CD8-positive, alpha-beta memory T cell (primary cell): Measurements from ENCODE around the gene PPP2R2B. TPM values are rescaled to one million over a fixed set of nuclear protein-coding genes. Genes with fewer than 3 reads are reported as not detected.

Source experiments
- CTCF ChIA-PET: fragments of 350-600 bp; sonication (Branson Sonifier 250); formaldehyde crosslinking; loops from one replicate; lab custom pipeline; 2021; ENCODE audit warnings: antibody characterized with exemption; lab: Charles Lee
- POLR2A ChIA-PET: fragments of 350-600 bp; sonication (Branson Sonifier 250); formaldehyde crosslinking; loops from one replicate; lab custom pipeline; 2021; ENCODE audit warnings: antibody characterized with exemption; lab: Charles Lee
- DNase-seq, 5 donors: peaks; one replicate each; pipeline versions ENCODE4 v3.0.0 to v3.0.0-alpha.2; 2020 to 2022; ENCODE audit warnings: mixed read lengths in 1 of 5
- H3K27ac ChIP-seq: one replicate; pipeline ENCODE4 v1.7.0; 2013; ENCODE audit warnings: low read depth, mild to moderate bottlenecking, low read length, moderate library complexity
- H3K27me3 ChIP-seq: 2 replicates; pipeline ENCODE4 v1.7.0; 2013; ENCODE audit warnings: low read length, mild to moderate bottlenecking; ENCODE audit not compliant: insufficient read depth, poor library complexity, severe bottlenecking
- H3K36me3 ChIP-seq: 2 replicates; pipeline ENCODE4 v1.7.0; 2013; ENCODE audit warnings: mild to moderate bottlenecking, low read length, moderate library complexity; ENCODE audit not compliant: insufficient read depth
- H3K4me1 ChIP-seq: 2 replicates; pipeline ENCODE4 v1.7.0; 2013; ENCODE audit warnings: mild to moderate bottlenecking, low read length, moderate library complexity; ENCODE audit not compliant: insufficient read depth
- H3K4me3 ChIP-seq: 2 replicates; pipeline ENCODE4 v1.7.0; 2013; ENCODE audit warnings: mild to moderate bottlenecking, low read length
- H3K9me3 ChIP-seq: 2 replicates; pipeline ENCODE4 v1.7.0; 2013; ENCODE audit warnings: mild to moderate bottlenecking, low read length
- H3K27ac Mint-ChIP-seq, 8 donors: one replicate each; pipeline ENCODE4 v1.8.0; 2020 to 2021; ENCODE audit warnings: mixed read lengths in 8 of 8, mild to moderate bottlenecking in 6 of 8, inconsistent platforms in 3 of 8, moderate library complexity in 3 of 8
- H3K27me3 Mint-ChIP-seq, 2 donors: one replicate each; pipeline ENCODE4 v1.8.0; 2020 to 2021; ENCODE audit warnings: mixed read lengths in 2 of 2, mild to moderate bottlenecking in 1 of 2, moderate library complexity in 1 of 2
- H3K36me3 Mint-ChIP-seq, 3 donors: one replicate each; pipeline ENCODE4 v1.8.0; 2020 to 2021; ENCODE audit warnings: mixed read lengths in 3 of 3, inconsistent platforms in 1 of 3, mild to moderate bottlenecking in 1 of 3
- H3K4me1 Mint-ChIP-seq, 3 donors: one replicate each; pipeline ENCODE4 v1.8.0; 2020 to 2021; ENCODE audit warnings: mixed read lengths in 3 of 3, inconsistent platforms in 1 of 3, mild to moderate bottlenecking in 1 of 3
- H3K4me3 Mint-ChIP-seq, 7 donors: one replicate each; pipeline ENCODE4 v1.8.0; 2020 to 2021; ENCODE audit warnings: mixed read lengths in 7 of 7, mild to moderate bottlenecking in 6 of 7, moderate library complexity in 4 of 7, inconsistent platforms in 2 of 7
- H3K9me3 Mint-ChIP-seq, 5 donors: one replicate each; pipeline ENCODE4 v1.8.0; 2020 to 2022; ENCODE audit warnings: mixed read lengths in 5 of 5, mild to moderate bottlenecking in 3 of 5, moderate library complexity in 2 of 5, inconsistent platforms in 1 of 5
- polyA plus RNA-seq: library from polyadenylated mRNA; unstranded; fragments of 300-500 nt; fragmentation: Illumina TruSeq; gene quantifications from one replicate; pipeline ENCODE4 v1.2.3, GENCODE V29; 2021
- total RNA-seq, 2 experiments: library from RNA; stranded (reverse); gene quantifications; one replicate each; pipeline ENCODE4 v1.2.3, GENCODE V29; 2021

PPP2R2B gene
- total and polyA plus RNA-seq, 3 experiments from 2014 or later = 2.3 to 29.7 (median 4.2) TPM

- Histone ChIP-seq H3K36me3 (no peaks in the 10 kb centered on the region), H3K4me3 (no peak overlapping the region), H3K4me1 (no peaks in the 10 kb centered on the region), H3K9me3 (no peaks in the 10 kb centered on the region), H3K27me3 (no peaks in the 10 kb centered on the region), H3K27ac (no peak overlapping the region)
- Mint-ChIP-seq H3K4me3 (no peak overlapping the region), H3K27ac (no peak overlapping the region), H3K27me3 (no peaks in the 10 kb centered on the region), H3K36me3 (peaks cover 0 to 3% (median 0%) of the 10 kb centered on the region in 3 donors), H3K9me3 (no peaks in the 10 kb centered on the region), H3K4me1 (no peaks in the 10 kb centered on the region)
- POLR2A ChIA-PET = no interaction called here
- CTCF ChIA-PET = no interaction called here
- no peak for DNase-seq
Observed at GRCh38 chr5:146600376-146600775, 278.2 kb downstream of the PPP2R2B start.

GRCh38 chr5:146599261-146599660 lies 279.3 kb downstream of the PPP2R2B start:
- CTCF ChIA-PET = no interaction called here
- H3K4me1 Mint-ChIP-seq = no peaks in the 10 kb centered on the region
- no peak overlapping the region for H3K27ac Mint-ChIP-seq

GRCh38 chr5:146595088-146595487 lies 283.5 kb downstream of the PPP2R2B start:
- H3K36me3 ChIP-seq = no peaks in the 10 kb centered on the region
- H3K36me3 Mint-ChIP-seq = peaks cover 3 to 47% (median 18%) of the 10 kb centered on the region in 3 donors
- H3K4me3 Mint-ChIP-seq = no peak overlapping the region
- H3K4me1 Mint-ChIP-seq = no peaks in the 10 kb centered on the region
- no peaks in the 10 kb centered on the region for H3K9me3 ChIP-seq
- H3K4me3 ChIP-seq = no peak overlapping the region
- POLR2A ChIA-PET = no interaction called here
- H3K27me3 ChIP-seq = no peaks in the 10 kb centered on the region
- H3K4me1 ChIP-seq = no peaks in the 10 kb centered on the region
- H3K27ac ChIP-seq = no peak overlapping the region
- no peak for DNase-seq
- CTCF ChIA-PET = no interaction called here
- no peak overlapping the region for H3K27ac Mint-ChIP-seq
- no peaks in the 10 kb centered on the region for H3K27me3 Mint-ChIP-seq
- H3K9me3 Mint-ChIP-seq = no peaks in the 10 kb centered on the region

More at GRCh38 chr5:146599261-146599660, 279.3 kb downstream of the PPP2R2B start:
- H3K27ac ChIP-seq = no peak overlapping the region
- Mint-ChIP-seq H3K27me3 (no peaks in the 10 kb centered on the region), H3K36me3 (peaks cover 0 to 6% (median 3%) of the 10 kb centered on the region in 3 donors), H3K4me3 (no peak overlapping the region), H3K9me3 (no peaks in the 10 kb centered on the region)
- no peak overlapping the region for H3K4me3 ChIP-seq
- H3K9me3 ChIP-seq = no peaks in the 10 kb centered on the region
- H3K27me3 ChIP-seq = no peaks in the 10 kb centered on the region
- POLR2A ChIA-PET = no interaction called here
- no peak for DNase-seq
- no peaks in the 10 kb centered on the region for H3K36me3 ChIP-seq
- no peaks in the 10 kb centered on the region for H3K4me1 ChIP-seq

- H3K27ac ChIP-seq = no peak overlapping the region
- CTCF ChIA-PET = no interaction called here
- H3K4me1 ChIP-seq = no peaks in the 10 kb centered on the region
- DNase-seq = no peak
- no peaks in the 10 kb centered on the region for H3K9me3 Mint-ChIP-seq
- H3K4me3 Mint-ChIP-seq = no peak overlapping the region
- H3K27me3 ChIP-seq = no peaks in the 10 kb centered on the region
- H3K27ac Mint-ChIP-seq = no peak overlapping the region
- no peaks in the 10 kb centered on the region for H3K9me3 ChIP-seq
- POLR2A ChIA-PET = no interaction called here
- no peaks in the 10 kb centered on the region for H3K36me3 ChIP-seq
- peaks cover 3 to 63% (median 18%) of the 10 kb centered on the region in 3 donors for H3K36me3 Mint-ChIP-seq
- H3K4me1 Mint-ChIP-seq = no peaks in the 10 kb centered on the region
- H3K4me3 ChIP-seq = no peak overlapping the region
- no peaks in the 10 kb centered on the region for H3K27me3 Mint-ChIP-seq
Observed at GRCh38 chr5:146592352-146592751, 286.2 kb downstream of the PPP2R2B start.

GRCh38 chr5:146589028-146589345 lies 289.6 kb downstream of the PPP2R2B start:
- peak overlapping the region in 1 of 8 donors; percentile 11 for H3K27ac Mint-ChIP-seq
- Histone ChIP-seq H3K4me3 (no peak overlapping the region), H3K27ac (no peak overlapping the region), H3K36me3 (no peaks in the 10 kb centered on the region), H3K27me3 (no peaks in the 10 kb centered on the region), H3K9me3 (no peaks in the 10 kb centered on the region), H3K4me1 (no peaks in the 10 kb centered on the region)
- peaks cover 2 to 54% (median 19%) of the 10 kb centered on the region in 3 donors for H3K36me3 Mint-ChIP-seq
- POLR2A ChIA-PET = no interaction called here
- no peaks in the 10 kb centered on the region for H3K9me3 Mint-ChIP-seq
- no peaks in the 10 kb centered on the region for H3K4me1 Mint-ChIP-seq
- CTCF ChIA-PET = no interaction called here
- DNase-seq = no peak
- no peaks in the 10 kb centered on the region for H3K27me3 Mint-ChIP-seq
- no peak overlapping the region for H3K4me3 Mint-ChIP-seq

GRCh38 chr5:146588331-146589027 lies 290.1 kb downstream of the PPP2R2B start:
- H3K27ac Mint-ChIP-seq = peak overlapping the region in 1 of 8 donors; percentile 65
- H3K27me3 Mint-ChIP-seq = no peaks in the 10 kb centered on the region
- H3K27ac ChIP-seq = no peak overlapping the region
- no peak overlapping the region for H3K4me3 Mint-ChIP-seq
- no peaks in the 10 kb centered on the region for H3K4me1 ChIP-seq
- no peaks in the 10 kb centered on the region for H3K9me3 ChIP-seq
- H3K36me3 ChIP-seq = no peaks in the 10 kb centered on the region
- no peaks in the 10 kb centered on the region for H3K4me1 Mint-ChIP-seq
- ChIA-PET POLR2A (no interaction called here), CTCF (interaction anchor here (0.7 kb wide), 1 partner anchor 16 kb away, joined by 3 read pairs; no protein-coding TSS in a partner anchor)
- no peak for DNase-seq
- no peak overlapping the region for H3K4me3 ChIP-seq
- H3K27me3 ChIP-seq = no peaks in the 10 kb centered on the region
- H3K36me3 Mint-ChIP-seq = peaks cover 0 to 49% (median 14%) of the 10 kb centered on the region in 3 donors
- no peaks in the 10 kb centered on the region for H3K9me3 Mint-ChIP-seq

- H3K9me3 ChIP-seq = no peaks in the 10 kb centered on the region
- no peak overlapping the region for H3K27ac ChIP-seq
- Mint-ChIP-seq H3K4me1 (no peaks in the 10 kb centered on the region), H3K4me3 (no peak overlapping the region), H3K27me3 (no peaks in the 10 kb centered on the region), H3K27ac (no peak overlapping the region), H3K36me3 (peaks cover 0 to 32% (median 8%) of the 10 kb centered on the region in 3 donors), H3K9me3 (no peaks in the 10 kb centered on the region)
- no peak overlapping the region for H3K4me3 ChIP-seq
- H3K4me1 ChIP-seq = no peaks in the 10 kb centered on the region
- no peaks in the 10 kb centered on the region for H3K36me3 ChIP-seq
- ChIA-PET CTCF (interaction anchor here (1.0 kb wide), 1 partner anchor 379 kb away, joined by 3 read pairs; no protein-coding TSS in a partner anchor), POLR2A (no interaction called here)
- DNase-seq = no peak
- no peaks in the 10 kb centered on the region for H3K27me3 ChIP-seq
Observed at GRCh38 chr5:146586752-146587151, 291.8 kb downstream of the PPP2R2B start.

GRCh38 chr5:146584750-146585149 lies 293.8 kb downstream of the PPP2R2B start:
- no peaks in the 10 kb centered on the region for H3K9me3 ChIP-seq
- H3K27ac ChIP-seq = no peak overlapping the region
- no peaks in the 10 kb centered on the region for H3K27me3 Mint-ChIP-seq
- H3K9me3 Mint-ChIP-seq = no peaks in the 10 kb centered on the region
- no peak overlapping the region for H3K27ac Mint-ChIP-seq
- H3K4me1 Mint-ChIP-seq = no peaks in the 10 kb centered on the region
- no peaks in the 10 kb centered on the region for H3K4me1 ChIP-seq
- H3K4me3 Mint-ChIP-seq = no peak overlapping the region
- H3K36me3 Mint-ChIP-seq = peaks cover 0 to 12% (median 1%) of the 10 kb centered on the region in 3 donors
- no peak for DNase-seq
- no peaks in the 10 kb centered on the region for H3K27me3 ChIP-seq
- CTCF ChIA-PET = no interaction called here
- POLR2A ChIA-PET = no interaction called here
- H3K36me3 ChIP-seq = no peaks in the 10 kb centered on the region
- H3K4me3 ChIP-seq = no peak overlapping the region
